ENCODE data around the gene FBXO15. TPM values are rescaled to one million over a fixed set of nuclear protein-coding genes. Genes with fewer than 3 reads are reported as not detected.

Gene FBXO15
- total and polyA plus RNA-seq, 2 of the 13 experiments (the other 11 are each of a cell fraction or from before 2014, with no cell fraction given) = 0.09 to 0.12 TPM

DNA sequence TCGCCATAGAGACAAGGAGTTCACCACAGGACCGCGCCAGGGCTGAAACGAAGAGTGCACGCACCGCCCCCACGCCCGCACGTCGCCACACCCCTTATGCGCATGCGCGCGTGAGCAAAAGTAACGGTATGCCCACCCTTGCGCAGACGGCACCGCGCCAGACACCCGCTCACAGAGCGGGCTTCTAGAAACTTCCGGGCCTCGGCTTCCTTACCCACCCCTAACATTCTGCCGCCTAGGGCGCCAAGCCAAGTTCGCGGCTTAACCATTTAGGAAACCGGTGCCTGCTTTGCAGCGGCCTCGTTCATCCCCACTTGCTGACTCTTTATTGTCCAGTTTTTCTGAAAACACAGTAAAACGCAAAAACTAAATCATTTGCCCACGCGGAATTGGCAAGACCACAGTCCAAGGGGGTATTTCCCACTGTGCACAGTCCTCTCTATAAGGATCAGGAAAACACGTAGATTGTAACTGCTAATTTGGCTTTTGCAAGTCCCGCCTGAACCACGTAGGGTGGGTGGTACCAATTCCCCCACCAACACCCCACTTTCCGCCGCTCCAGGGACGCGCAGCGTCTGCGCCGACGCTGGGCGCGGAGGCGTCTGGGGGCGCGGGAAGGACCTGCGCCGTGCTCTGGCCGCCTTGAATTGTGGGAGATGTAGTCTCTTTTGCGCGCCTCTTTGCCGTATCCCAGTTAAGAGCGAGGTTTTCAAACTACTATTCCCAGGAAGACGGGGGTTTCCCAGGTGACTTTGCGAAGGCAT is at the start of gene FBXO15, which contains the start of gene TIMM21 (continued):
- TF ChIP-seq, protein P1, sequence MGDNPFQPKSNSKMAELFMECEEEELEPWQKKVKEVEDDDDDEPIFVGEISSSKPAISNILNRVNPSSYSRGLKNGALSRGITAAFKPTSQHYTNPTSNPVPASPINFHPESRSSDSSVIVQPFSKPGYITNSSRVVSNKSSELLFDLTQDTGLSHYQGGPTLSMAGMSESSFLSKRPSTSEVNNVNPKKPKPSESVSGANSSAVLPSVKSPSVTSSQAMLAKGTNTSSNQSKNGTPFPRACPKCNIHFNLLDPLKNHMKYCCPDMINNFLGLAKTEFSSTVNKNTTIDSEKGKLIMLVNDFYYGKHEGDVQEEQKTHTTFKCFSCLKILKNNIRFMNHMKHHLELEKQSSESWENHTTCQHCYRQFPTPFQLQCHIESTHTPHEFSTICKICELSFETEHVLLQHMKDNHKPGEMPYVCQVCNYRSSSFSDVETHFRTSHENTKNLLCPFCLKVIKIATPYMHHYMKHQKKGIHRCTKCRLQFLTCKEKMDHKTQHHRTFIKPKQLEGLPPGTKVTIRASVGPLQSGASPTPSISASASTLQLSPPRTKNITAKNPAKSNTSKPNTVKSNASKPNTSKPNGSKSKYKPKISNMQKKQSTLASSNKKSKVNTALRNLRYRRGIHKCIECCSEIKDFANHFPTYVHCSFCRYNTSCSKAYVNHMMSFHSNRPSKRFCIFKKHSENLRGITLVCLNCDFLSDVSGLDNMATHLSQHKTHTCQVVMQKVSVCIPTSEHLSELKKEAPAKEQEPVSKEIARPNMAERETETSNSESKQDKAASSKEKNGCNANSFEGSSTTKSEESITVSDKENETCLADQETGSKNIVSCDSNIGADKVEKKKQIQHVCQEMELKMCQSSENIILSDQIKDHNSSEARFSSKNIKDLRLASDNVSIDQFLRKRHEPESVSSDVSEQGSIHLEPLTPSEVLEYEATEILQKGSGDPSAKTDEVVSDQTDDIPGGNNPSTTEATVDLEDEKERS (CRISPR knock-in tag; IDR thresholded peaks at IDR 0.05) = 0 out of 2 replicates have a peak, but pooled peaks have one; percentile 53
- TF ChIP-seq, protein P2, sequence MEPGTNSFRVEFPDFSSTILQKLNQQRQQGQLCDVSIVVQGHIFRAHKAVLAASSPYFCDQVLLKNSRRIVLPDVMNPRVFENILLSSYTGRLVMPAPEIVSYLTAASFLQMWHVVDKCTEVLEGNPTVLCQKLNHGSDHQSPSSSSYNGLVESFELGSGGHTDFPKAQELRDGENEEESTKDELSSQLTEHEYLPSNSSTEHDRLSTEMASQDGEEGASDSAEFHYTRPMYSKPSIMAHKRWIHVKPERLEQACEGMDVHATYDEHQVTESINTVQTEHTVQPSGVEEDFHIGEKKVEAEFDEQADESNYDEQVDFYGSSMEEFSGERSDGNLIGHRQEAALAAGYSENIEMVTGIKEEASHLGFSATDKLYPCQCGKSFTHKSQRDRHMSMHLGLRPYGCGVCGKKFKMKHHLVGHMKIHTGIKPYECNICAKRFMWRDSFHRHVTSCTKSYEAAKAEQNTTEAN (CRISPR knock-in tag; conservative IDR thresholded peaks at IDR 0.05) = peak; percentile 50; the same call in 1 of the 2 replicates
- TF ChIP-seq NFYC (CRISPR knock-in tag; IDR thresholded peaks at IDR 0.05) = 0 out of 2 replicates have a peak, but pooled peaks have one; percentile 4
- peak; percentile 48; the same call in 1 of the 2 replicates for TF ChIP-seq RXRB (CRISPR knock-in tag; IDR thresholded peaks at IDR 0.05; ENCODE audit: borderline replicate concordance)
- TF ChIP-seq, protein P3, sequence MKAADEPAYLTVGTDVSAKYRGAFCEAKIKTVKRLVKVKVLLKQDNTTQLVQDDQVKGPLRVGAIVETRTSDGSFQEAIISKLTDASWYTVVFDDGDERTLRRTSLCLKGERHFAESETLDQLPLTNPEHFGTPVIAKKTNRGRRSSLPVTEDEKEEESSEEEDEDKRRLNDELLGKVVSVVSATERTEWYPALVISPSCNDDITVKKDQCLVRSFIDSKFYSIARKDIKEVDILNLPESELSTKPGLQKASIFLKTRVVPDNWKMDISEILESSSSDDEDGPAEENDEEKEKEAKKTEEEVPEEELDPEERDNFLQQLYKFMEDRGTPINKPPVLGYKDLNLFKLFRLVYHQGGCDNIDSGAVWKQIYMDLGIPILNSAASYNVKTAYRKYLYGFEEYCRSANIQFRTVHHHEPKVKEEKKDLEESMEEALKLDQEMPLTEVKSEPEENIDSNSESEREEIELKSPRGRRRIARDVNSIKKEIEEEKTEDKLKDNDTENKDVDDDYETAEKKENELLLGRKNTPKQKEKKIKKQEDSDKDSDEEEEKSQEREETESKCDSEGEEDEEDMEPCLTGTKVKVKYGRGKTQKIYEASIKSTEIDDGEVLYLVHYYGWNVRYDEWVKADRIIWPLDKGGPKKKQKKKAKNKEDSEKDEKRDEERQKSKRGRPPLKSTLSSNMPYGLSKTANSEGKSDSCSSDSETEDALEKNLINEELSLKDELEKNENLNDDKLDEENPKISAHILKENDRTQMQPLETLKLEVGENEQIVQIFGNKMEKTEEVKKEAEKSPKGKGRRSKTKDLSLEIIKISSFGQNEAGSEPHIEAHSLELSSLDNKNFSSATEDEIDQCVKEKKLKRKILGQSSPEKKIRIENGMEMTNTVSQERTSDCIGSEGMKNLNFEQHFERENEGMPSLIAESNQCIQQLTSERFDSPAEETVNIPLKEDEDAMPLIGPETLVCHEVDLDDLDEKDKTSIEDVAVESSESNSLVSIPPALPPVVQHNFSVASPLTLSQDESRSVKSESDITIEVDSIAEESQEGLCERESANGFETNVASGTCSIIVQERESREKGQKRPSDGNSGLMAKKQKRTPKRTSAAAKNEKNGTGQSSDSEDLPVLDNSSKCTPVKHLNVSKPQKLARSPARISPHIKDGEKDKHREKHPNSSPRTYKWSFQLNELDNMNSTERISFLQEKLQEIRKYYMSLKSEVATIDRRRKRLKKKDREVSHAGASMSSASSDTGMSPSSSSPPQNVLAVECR (CRISPR knock-in tag; IDR thresholded peaks at IDR 0.05; ENCODE audit: borderline replicate concordance) = peak; percentile 85; the same call in 1 of the 2 replicates
- TF ChIP-seq XBP1 (CRISPR knock-in tag; IDR thresholded peaks at IDR 0.05) = 0 out of 2 replicates have a peak, but pooled peaks have one; percentile 80
- TF ChIP-seq ZNF776 (CRISPR knock-in tag; IDR thresholded peaks at IDR 0.05) = peak; percentile 62; the same call in 1 of the 2 replicates
- TF ChIP-seq, protein P4, sequence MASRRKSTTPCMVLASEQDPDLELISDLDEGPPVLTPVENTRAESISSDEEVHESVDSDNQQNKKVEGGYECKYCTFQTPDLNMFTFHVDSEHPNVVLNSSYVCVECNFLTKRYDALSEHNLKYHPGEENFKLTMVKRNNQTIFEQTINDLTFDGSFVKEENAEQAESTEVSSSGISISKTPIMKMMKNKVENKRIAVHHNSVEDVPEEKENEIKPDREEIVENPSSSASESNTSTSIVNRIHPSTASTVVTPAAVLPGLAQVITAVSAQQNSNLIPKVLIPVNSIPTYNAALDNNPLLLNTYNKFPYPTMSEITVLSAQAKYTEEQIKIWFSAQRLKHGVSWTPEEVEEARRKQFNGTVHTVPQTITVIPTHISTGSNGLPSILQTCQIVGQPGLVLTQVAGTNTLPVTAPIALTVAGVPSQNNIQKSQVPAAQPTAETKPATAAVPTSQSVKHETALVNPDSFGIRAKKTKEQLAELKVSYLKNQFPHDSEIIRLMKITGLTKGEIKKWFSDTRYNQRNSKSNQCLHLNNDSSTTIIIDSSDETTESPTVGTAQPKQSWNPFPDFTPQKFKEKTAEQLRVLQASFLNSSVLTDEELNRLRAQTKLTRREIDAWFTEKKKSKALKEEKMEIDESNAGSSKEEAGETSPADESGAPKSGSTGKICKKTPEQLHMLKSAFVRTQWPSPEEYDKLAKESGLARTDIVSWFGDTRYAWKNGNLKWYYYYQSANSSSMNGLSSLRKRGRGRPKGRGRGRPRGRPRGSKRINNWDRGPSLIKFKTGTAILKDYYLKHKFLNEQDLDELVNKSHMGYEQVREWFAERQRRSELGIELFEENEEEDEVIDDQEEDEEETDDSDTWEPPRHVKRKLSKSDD (CRISPR knock-in tag; IDR thresholded peaks at IDR 0.05; ENCODE audit: low read depth) = peak; percentile 28; the same call in 1 of the 2 replicates
- TF ChIP-seq, protein P5, sequence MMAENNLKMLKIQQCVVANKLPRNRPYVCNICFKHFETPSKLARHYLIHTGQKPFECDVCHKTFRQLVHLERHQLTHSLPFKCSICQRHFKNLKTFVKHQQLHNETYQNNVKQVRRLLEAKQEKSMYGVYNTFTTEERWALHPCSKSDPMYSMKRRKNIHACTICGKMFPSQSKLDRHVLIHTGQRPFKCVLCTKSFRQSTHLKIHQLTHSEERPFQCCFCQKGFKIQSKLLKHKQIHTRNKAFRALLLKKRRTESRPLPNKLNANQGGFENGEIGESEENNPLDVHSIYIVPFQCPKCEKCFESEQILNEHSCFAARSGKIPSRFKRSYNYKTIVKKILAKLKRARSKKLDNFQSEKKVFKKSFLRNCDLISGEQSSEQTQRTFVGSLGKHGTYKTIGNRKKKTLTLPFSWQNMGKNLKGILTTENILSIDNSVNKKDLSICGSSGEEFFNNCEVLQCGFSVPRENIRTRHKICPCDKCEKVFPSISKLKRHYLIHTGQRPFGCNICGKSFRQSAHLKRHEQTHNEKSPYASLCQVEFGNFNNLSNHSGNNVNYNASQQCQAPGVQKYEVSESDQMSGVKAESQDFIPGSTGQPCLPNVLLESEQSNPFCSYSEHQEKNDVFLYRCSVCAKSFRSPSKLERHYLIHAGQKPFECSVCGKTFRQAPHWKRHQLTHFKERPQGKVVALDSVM (CRISPR knock-in tag; IDR thresholded peaks at IDR 0.05) = no peak
- TF ChIP-seq BORCS8-MEF2B (CRISPR knock-in tag; IDR thresholded peaks at IDR 0.05) = peak; percentile 88
- peak; percentile 66; the same call in 1 of the 2 replicates for TF ChIP-seq ZNF12 (CRISPR knock-in tag; IDR thresholded peaks at IDR 0.05)
- peak; percentile 54; the same call in 1 of the 2 replicates for TF ChIP-seq NCOA2 (CRISPR knock-in tag; IDR thresholded peaks at IDR 0.05)
